ENCODE results near the gene RPN2. TPM values are rescaled to one million over a fixed set of nuclear protein-coding genes. Genes with fewer than 3 reads are reported as not detected.

RPN2 gene
- total and polyA plus RNA-seq, 2 donors (not counting 1 experiment from before 2014, with no cell fraction given): 80.2 to 87.3 TPM

- 95% methylated on average over 5 of the region's 6 CpGs for WGBS (ENCODE audit: insufficient coverage)
- ATAC-seq (ENCODE audit: low read depth): no peak
- no peak overlapping the region for H2AFZ ChIP-seq (ENCODE audit: insufficient read depth, low read depth, low read length, poor library complexity, severe bottlenecking)
- Mint-ChIP-seq H3K4me3 (no peak overlapping the region), H3K4me1 (no peaks in the 10 kb centered on the region), H3K27ac (no peak overlapping the region), H3K27me3 (no peaks in the 10 kb centered on the region), H3K9me3 (ENCODE audit: insufficient read depth) (no peaks in the 10 kb centered on the region)
- no peaks in the 10 kb centered on the region for H3K4me1 ChIP-seq (ENCODE audit: control insufficient read depth in 2 of 2, insufficient read depth in 2 of 2, low read length in 2 of 2)
- H3K9ac ChIP-seq (ENCODE audit: low read length): no peak overlapping the region
- TF ChIP-seq CTCF (IDR thresholded peaks at IDR 0.05) (no peak), EZH2 (IDR thresholded peaks at IDR 0.05; ENCODE audit: borderline replicate concordance, insufficient read depth, low read depth, low read length, poor library complexity, severe bottlenecking) (no peak)
- intact Hi-C loops (cut with micrococcal nuclease): no loop called here
- peaks cover 6 to 94% of the 10 kb centered on the region in 2 experiments for H3K36me3 ChIP-seq (replicated peaks in 1 of 2; ENCODE audit: control extremely low read depth in 1 of 2, control insufficient read depth in 1 of 2, extremely low read depth in 1 of 2, insufficient read depth in 2 of 2, low read length in 1 of 2)
- no peaks in the 10 kb centered on the region for H3K9me3 ChIP-seq (ENCODE audit: control extremely low read depth in 1 of 3, control insufficient read depth in 2 of 3, insufficient read depth in 1 of 3, low read length in 2 of 3)
- H4K20me1 ChIP-seq (ENCODE audit: control insufficient read depth, insufficient read depth, low read length, poor library complexity, severe bottlenecking): no peaks in the 10 kb centered on the region
- ChIA-PET CTCF (interaction anchor here (0.8 to 1.8 kb wide), 2 partner anchors 28 to 303 kb away, joined by 3 to 4 read pairs; no protein-coding TSS in a partner anchor), POLR2A (no interaction called here)
- H3K4me3 ChIP-seq (ENCODE audit: control extremely low read depth in 1 of 5, extremely low read depth in 1 of 5, insufficient read depth in 1 of 5, low read depth in 2 of 5, low read length in 4 of 5): no peak overlapping the region
- no peaks in the 10 kb centered on the region for H3K79me2 ChIP-seq (ENCODE audit: control insufficient read depth, insufficient read depth, low read length)
- no peak overlapping the region for H3K27ac ChIP-seq (ENCODE audit: low read length in 2 of 2)
- H3K4me2 ChIP-seq (replicated peaks; ENCODE audit: low read depth, low read length, poor library complexity, severe bottlenecking): no peak overlapping the region
- DNase-seq: no peak
- H3K27me3 ChIP-seq (replicated peaks in 1 of 4; ENCODE audit: control extremely low read depth in 1 of 4, control insufficient read depth in 3 of 4, insufficient read depth in 4 of 4, low read length in 3 of 4): no peaks in the 10 kb centered on the region
Observed at GRCh38 chr20:37230200-37230599, 51.1 kb downstream of the RPN2 start.

DNA sequence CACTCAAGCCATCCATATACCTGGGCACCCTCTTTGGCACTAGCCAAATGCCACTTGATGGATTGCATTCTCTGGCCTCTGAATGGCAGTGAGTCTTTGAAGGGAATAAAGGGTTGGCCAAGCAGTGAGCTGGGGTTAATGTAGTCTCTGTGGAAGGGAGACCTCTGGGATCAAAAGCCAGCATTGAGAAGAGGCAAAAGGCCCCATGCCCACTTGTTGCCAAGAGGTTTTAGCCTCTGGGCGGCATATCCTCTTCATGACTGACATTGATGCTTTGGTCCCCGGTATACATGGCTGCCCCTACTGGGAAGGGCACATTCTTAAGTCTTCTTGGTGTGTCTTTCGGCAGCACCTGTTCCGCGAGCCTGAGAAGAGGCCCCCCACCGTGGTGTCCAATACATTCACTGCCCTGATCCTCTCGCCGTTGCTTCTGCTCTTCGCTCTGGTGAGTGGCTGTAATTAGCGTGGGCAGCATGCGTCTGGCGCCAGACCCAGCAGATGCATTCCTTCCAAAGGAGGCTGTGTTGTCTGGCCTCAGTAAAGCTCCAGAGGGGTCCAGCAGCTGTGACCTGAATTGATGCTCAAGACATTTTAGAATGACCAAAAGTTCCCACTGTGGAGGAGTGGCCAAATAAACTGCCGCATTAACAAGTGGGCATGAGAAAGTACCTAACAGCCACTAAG, 53.0 kb downstream of the RPN2 start:
- DNase-seq: no peak
- intact Hi-C loops (cut with micrococcal nuclease): no loop called here
- H3K27me3 ChIP-seq (replicated peaks in 1 of 4; ENCODE audit: control extremely low read depth in 1 of 4, control insufficient read depth in 3 of 4, insufficient read depth in 4 of 4, low read length in 3 of 4): no peaks in the 10 kb centered on the region
- no peak overlapping the region for H3K4me3 ChIP-seq (ENCODE audit: control extremely low read depth in 1 of 5, extremely low read depth in 1 of 5, insufficient read depth in 1 of 5, low read depth in 2 of 5, low read length in 4 of 5)
- Mint-ChIP-seq H3K9me3 (ENCODE audit: insufficient read depth) (no peaks in the 10 kb centered on the region), H3K27ac (no peak overlapping the region), H3K4me1 (no peaks in the 10 kb centered on the region), H3K4me3 (no peak overlapping the region), H3K27me3 (no peaks in the 10 kb centered on the region)
- peaks cover 9 to 93% of the 10 kb centered on the region in 2 experiments for H3K36me3 ChIP-seq (replicated peaks in 1 of 2; ENCODE audit: control extremely low read depth in 1 of 2, control insufficient read depth in 1 of 2, extremely low read depth in 1 of 2, insufficient read depth in 2 of 2, low read length in 1 of 2)
- no peak overlapping the region for H2AFZ ChIP-seq (ENCODE audit: insufficient read depth, low read depth, low read length, poor library complexity, severe bottlenecking)
- no peak overlapping the region for H3K4me2 ChIP-seq (replicated peaks; ENCODE audit: low read depth, low read length, poor library complexity, severe bottlenecking)
- H3K79me2 ChIP-seq (ENCODE audit: control insufficient read depth, insufficient read depth, low read length): no peaks in the 10 kb centered on the region
- no peak for TF ChIP-seq CTCF (IDR thresholded peaks at IDR 0.05)
- TF ChIP-seq EZH2 (IDR thresholded peaks at IDR 0.05; ENCODE audit: borderline replicate concordance, insufficient read depth, low read depth, low read length, poor library complexity, severe bottlenecking): no peak
- no peaks in the 10 kb centered on the region for H3K9me3 ChIP-seq (ENCODE audit: control extremely low read depth in 1 of 3, control insufficient read depth in 2 of 3, insufficient read depth in 1 of 3, low read length in 2 of 3)
- CTCF ChIA-PET: interaction anchor here (1.6 kb wide), 1 partner anchor 36 kb away, joined by 3 read pairs; no protein-coding TSS in a partner anchor
- no peak overlapping the region for H3K27ac ChIP-seq (ENCODE audit: low read length in 2 of 2)
- H3K4me1 ChIP-seq (ENCODE audit: control insufficient read depth in 2 of 2, insufficient read depth in 2 of 2, low read length in 2 of 2): no peaks in the 10 kb centered on the region
- H4K20me1 ChIP-seq (ENCODE audit: control insufficient read depth, insufficient read depth, low read length, poor library complexity, severe bottlenecking): no peaks in the 10 kb centered on the region
- POLR2A ChIA-PET: interaction anchor here (0.5 kb wide), 1 partner anchor 300 kb away, joined by 3 read pairs; no protein-coding TSS in a partner anchor
- ATAC-seq (ENCODE audit: low read depth): no peak
- H3K9ac ChIP-seq (ENCODE audit: low read length): no peak overlapping the region
- 96% methylated on average over 13 of the region's 13 CpGs for WGBS (ENCODE audit: insufficient coverage)

All from B cell (primary cell).